K562 (cell line): Measurements from ENCODE around the gene FIZ1. TPM values are rescaled to one million over a fixed set of nuclear protein-coding genes. Genes with fewer than 3 reads are reported as not detected.

ENCODE experiments used
- CTCF ChIP-seq, 3 experiments: IDR thresholded peaks in 2 of 3; conservative IDR thresholded peaks in 1 of 3; 2 replicates each; pipeline ENCODE4 v1.5.1; 2011 to 2012; ENCODE audit warnings: low read length in 3 of 3, mild to moderate bottlenecking in 3 of 3, control low read depth in 2 of 3, improper control_type of control experiment in 1 of 3, inconsistent platforms in 1 of 3, low read depth in 1 of 3, mixed read lengths in 1 of 3, moderate library complexity in 1 of 3; ENCODE audit not compliant: insufficient read depth in 2 of 3
- ETV6 ChIP-seq, 3 experiments: fragments of 150-350 bp in 1 of 3; sonication (generic) in 1 of 3; formaldehyde crosslinking in 1 of 3; IDR thresholded peaks; 2 replicates each; pipeline versions ENCODE4 v1.6.1 to v1.8.0; 2014 to 2022; ENCODE audit warnings: borderline replicate concordance in 2 of 3, low read depth in 2 of 3, antibody characterized with exemption in 1 of 3, low read length in 1 of 3, mild to moderate bottlenecking in 1 of 3, missing genetic modification reagents in 1 of 3
- GABPA ChIP-seq: fragments of 200-800 bp; sonication (Bioruptor generic); conservative IDR thresholded peaks from 2 replicates; pipeline ENCODE4 v1.6.1; 2016; ENCODE audit warnings: low read depth, missing genetic modification characterization, missing compliant biosample characterization
- GTF2E2 ChIP-seq: fragments of 200-800 bp; sonication (Bioruptor generic); IDR thresholded peaks from 2 replicates; pipeline ENCODE4 v1.6.1; 2016; ENCODE audit warnings: missing genetic modification characterization, missing compliant biosample characterization
- HDAC3 ChIP-seq: fragments of 450-650 bp; IDR thresholded peaks from 2 replicates; pipeline ENCODE4 v1.6.1; 2018; ENCODE audit warnings: borderline replicate concordance, mild to moderate bottlenecking, moderate library complexity; ENCODE audit not compliant: partially characterized antibody
- KLF1 ChIP-seq: fragments of 450-650 bp; IDR thresholded peaks from 2 replicates; pipeline ENCODE4 v1.6.1; 2016; ENCODE audit warnings: missing genetic modification characterization, missing compliant biosample characterization
- KLF13 ChIP-seq: fragments of 450-650 bp; IDR thresholded peaks from 2 replicates; pipeline ENCODE4 v1.6.1; 2016; ENCODE audit warnings: missing genetic modification characterization, low read depth, mild to moderate bottlenecking, missing compliant biosample characterization, moderate library complexity, borderline replicate concordance
- MCM2 ChIP-seq: fragments of 450-650 bp; IDR thresholded peaks from 2 replicates; pipeline ENCODE4 v1.6.1; 2017; ENCODE audit warnings: low read depth, mild to moderate bottlenecking
- NCOR1 ChIP-seq: fragments of 450-650 bp; IDR thresholded peaks from 2 replicates; pipeline ENCODE4 v1.6.1; 2016; ENCODE audit warnings: mild to moderate bottlenecking, moderate library complexity
- PHTF2 ChIP-seq: fragments of 250-450 bp; sonication (Bioruptor Pico); IDR thresholded peaks from 2 replicates; pipeline ENCODE4 v1.5.0; 2021; ENCODE audit warnings: mild to moderate bottlenecking
- RBM14 ChIP-seq: fragments of 200-400 bp; formaldehyde crosslinking; IDR thresholded peaks from 2 replicates; pipeline ENCODE4 v1.6.1; 2018; ENCODE audit warnings: low read depth, mild to moderate bottlenecking, low read length, moderate library complexity, borderline replicate concordance; ENCODE audit not compliant: insufficient read depth
- RBM39 ChIP-seq: fragments of 200-400 bp; formaldehyde crosslinking; optimal IDR thresholded peaks from 2 replicates; pipeline ENCODE3; 2018; ENCODE audit warnings: low read depth, low read length
- SETDB1 ChIP-seq: IDR thresholded peaks from one replicate; pipeline ENCODE4 v1.6.1; 2012; ENCODE audit warnings: low read length, control low read depth, inconsistent platforms
- SIX5 ChIP-seq, 2 experiments: IDR thresholded peaks; 2 replicates each; pipeline ENCODE4 v1.6.1; 2011; ENCODE audit warnings: low read length in 2 of 2, borderline replicate concordance in 1 of 2, low read depth in 1 of 2, mild to moderate bottlenecking in 1 of 2, moderate library complexity in 1 of 2; ENCODE audit not compliant: insufficient read depth in 1 of 2
- SREBF1 ChIP-seq: fragments of 150-350 bp; IDR thresholded peaks from 2 replicates; pipeline ENCODE4 v1.6.1; 2014; ENCODE audit warnings: antibody characterized with exemption, low read depth, low read length, borderline replicate concordance
- TAF7 ChIP-seq: fragments of 450-650 bp; IDR thresholded peaks from 2 replicates; pipeline ENCODE4 v1.6.1; 2016; ENCODE audit warnings: missing genetic modification characterization, missing compliant biosample characterization
- ZBTB8A ChIP-seq: fragments of 450-650 bp; IDR thresholded peaks from 2 replicates; pipeline ENCODE4 v1.6.1; 2018; ENCODE audit warnings: mild to moderate bottlenecking, moderate library complexity; ENCODE audit not compliant: partially characterized antibody
- polyA plus RNA-seq, 8 experiments: library from polyadenylated mRNA; depleted of rRNA in 4 of 8; stranded (reverse) in 5 of 8; unstranded in 3 of 8; fragments of >200 nt; fragmentation: Nextera tagmentation in 2 of 8; fragmentation: Illumina TruSeq in 1 of 8; extraction: Ambion mirVana in 2 of 8; extraction: Trizol in 1 of 8; gene quantifications; 2 replicates each; pipeline versions ENCODE4 v1.2.1 to v1.2.3, GENCODE V29; 2011 to 2014; ENCODE audit warnings: inconsistent platforms in 1 of 8, missing spikeins in 1 of 8
- total RNA-seq, 7 experiments: library from RNA; depleted of rRNA in 6 of 7; stranded (reverse); fragments of >200 nt in 6 of 7; fragmentation: Illumina TruSeq in 2 of 7; extraction: Trizol in 2 of 7; gene quantifications; 2 replicates each; pipeline versions ENCODE4 v1.2.1 to v1.2.3, GENCODE V29; 2011 to 2021; ENCODE audit warnings: low replicate concordance in 1 of 7
- TF ChIP-seq, protein P1 (sequence below), 2 experiments: IDR thresholded peaks; 2 replicates each; pipeline ENCODE4 v1.6.1; 2012; ENCODE audit warnings: improper control_type of control experiment in 2 of 2, low read depth in 2 of 2, low read length in 2 of 2, borderline replicate concordance in 1 of 2
- TF ChIP-seq, protein P2 (sequence below): fragments of 250-450 bp; sonication (Bioruptor Pico); IDR thresholded peaks from 2 replicates; pipeline ENCODE4 v1.4.0; 2020; ENCODE audit warnings: mild to moderate bottlenecking
- TF ChIP-seq, protein P3 (sequence below): fragments of 250-450 bp; sonication (Bioruptor Pico); IDR thresholded peaks from 2 replicates; pipeline ENCODE4 v1.4.0; 2020

The FIZ1 gene
- total and polyA plus RNA-seq, 9 of the 15 experiments (the other 6 are each of a cell fraction or from before 2014, with no cell fraction given) = 0.79 to 17.5 (median 5.5) TPM

DNA sequence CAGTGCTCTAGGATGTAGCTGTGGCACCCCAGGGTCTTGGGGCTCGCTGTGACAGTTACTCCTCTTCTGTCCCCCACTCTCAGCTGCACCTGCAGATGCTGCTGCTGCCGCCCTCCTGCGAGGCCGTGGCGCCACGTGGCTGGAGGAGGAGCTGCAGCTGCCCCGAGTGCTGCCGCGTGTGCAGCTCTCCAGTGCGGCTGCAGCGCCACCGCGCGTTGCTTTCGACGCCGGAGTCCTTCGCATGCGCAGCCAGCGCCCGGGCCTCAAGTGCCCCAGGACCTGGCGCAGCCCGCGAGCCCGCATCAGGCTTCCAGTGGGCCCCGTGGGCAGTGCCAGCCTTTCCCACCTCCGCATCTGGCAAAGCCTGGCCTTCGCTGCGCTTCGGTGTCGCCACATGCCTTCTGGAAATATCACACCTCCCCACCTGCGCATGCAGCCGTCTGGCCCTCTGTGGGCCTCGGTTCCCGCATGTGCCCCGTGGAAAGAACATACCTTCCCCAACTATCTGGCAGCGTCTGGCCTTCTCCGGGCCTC, 40.8 kb upstream of the FIZ1 start (continued):
- no peak for TF ChIP-seq ETV6 (IDR thresholded peaks at IDR 0.05; ENCODE audit: borderline replicate concordance in 1 of 2, low read depth in 2 of 2, low read length in 1 of 2)
- TF ChIP-seq ETV6 (CRISPR knock-in tag; IDR thresholded peaks at IDR 0.05; ENCODE audit: borderline replicate concordance) = peak; percentile 98
- TF ChIP-seq RBM39 = no peak
- TF ChIP-seq KLF1 (tag) = 0 out of 2 replicates have a peak, but pooled peaks have one; percentile 22
- no peak for TF ChIP-seq GTF2E2
- TF ChIP-seq MCM2 = no peak
- no peak for TF ChIP-seq GABPA (tag)
- no peak for TF ChIP-seq NCOR1
- TF ChIP-seq, protein P1, sequence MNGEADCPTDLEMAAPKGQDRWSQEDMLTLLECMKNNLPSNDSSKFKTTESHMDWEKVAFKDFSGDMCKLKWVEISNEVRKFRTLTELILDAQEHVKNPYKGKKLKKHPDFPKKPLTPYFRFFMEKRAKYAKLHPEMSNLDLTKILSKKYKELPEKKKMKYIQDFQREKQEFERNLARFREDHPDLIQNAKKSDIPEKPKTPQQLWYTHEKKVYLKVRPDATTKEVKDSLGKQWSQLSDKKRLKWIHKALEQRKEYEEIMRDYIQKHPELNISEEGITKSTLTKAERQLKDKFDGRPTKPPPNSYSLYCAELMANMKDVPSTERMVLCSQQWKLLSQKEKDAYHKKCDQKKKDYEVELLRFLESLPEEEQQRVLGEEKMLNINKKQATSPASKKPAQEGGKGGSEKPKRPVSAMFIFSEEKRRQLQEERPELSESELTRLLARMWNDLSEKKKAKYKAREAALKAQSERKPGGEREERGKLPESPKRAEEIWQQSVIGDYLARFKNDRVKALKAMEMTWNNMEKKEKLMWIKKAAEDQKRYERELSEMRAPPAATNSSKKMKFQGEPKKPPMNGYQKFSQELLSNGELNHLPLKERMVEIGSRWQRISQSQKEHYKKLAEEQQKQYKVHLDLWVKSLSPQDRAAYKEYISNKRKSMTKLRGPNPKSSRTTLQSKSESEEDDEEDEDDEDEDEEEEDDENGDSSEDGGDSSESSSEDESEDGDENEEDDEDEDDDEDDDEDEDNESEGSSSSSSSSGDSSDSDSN (IDR thresholded peaks at IDR 0.05; ENCODE audit: borderline replicate concordance in 1 of 2, low read depth in 2 of 2, low read length in 2 of 2) = no peak
- TF ChIP-seq KLF13 = no peak
- TF ChIP-seq TAF7 (tag) = no peak
- no peak for TF ChIP-seq RBM14
- TF ChIP-seq CTCF (IDR thresholded peaks at IDR 0.05 in 2 of 3, conservative IDR thresholded peaks at IDR 0.05 in 1 of 3; ENCODE audit: insufficient read depth in 2 of 3, low read depth in 1 of 3, low read length in 3 of 3) = peak; percentile 59 to 90 (median 63)
- no peak for TF ChIP-seq HDAC3
- TF ChIP-seq PHTF2 (CRISPR knock-in tag) = no peak
- no peak for TF ChIP-seq ZBTB8A
- TF ChIP-seq SETDB1 = no peak
- no peak for TF ChIP-seq SREBF1
- TF ChIP-seq, protein P2, sequence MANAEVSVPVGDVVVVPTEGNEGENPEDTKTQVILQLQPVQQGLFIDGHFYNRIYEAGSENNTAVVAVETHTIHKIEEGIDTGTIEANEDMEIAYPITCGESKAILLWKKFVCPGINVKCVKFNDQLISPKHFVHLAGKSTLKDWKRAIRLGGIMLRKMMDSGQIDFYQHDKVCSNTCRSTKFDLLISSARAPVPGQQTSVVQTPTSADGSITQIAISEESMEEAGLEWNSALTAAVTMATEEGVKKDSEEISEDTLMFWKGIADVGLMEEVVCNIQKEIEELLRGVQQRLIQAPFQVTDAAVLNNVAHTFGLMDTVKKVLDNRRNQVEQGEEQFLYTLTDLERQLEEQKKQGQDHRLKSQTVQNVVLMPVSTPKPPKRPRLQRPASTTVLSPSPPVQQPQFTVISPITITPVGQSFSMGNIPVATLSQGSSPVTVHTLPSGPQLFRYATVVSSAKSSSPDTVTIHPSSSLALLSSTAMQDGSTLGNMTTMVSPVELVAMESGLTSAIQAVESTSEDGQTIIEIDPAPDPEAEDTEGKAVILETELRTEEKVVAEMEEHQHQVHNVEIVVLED = 0 out of 2 replicates have a peak, but pooled peaks have one; percentile 22
- no peak for TF ChIP-seq SIX5 (IDR thresholded peaks at IDR 0.05; ENCODE audit: borderline replicate concordance in 1 of 2, insufficient read depth in 1 of 2, low read depth in 1 of 2, low read length in 2 of 2)
- TF ChIP-seq, protein P3, sequence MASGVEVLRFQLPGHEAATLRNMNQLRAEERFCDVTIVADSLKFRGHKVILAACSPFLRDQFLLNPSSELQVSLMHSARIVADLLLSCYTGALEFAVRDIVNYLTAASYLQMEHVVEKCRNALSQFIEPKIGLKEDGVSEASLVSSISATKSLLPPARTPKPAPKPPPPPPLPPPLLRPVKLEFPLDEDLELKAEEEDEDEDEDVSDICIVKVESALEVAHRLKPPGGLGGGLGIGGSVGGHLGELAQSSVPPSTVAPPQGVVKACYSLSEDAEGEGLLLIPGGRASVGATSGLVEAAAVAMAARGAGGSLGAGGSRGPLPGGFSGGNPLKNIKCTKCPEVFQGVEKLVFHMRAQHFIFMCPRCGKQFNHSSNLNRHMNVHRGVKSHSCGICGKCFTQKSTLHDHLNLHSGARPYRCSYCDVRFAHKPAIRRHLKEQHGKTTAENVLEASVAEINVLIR = 0 out of 2 replicates have a peak, but pooled peaks have one; percentile 30
